ENCODE measurements around the gene FOXRED1.

DNA sequence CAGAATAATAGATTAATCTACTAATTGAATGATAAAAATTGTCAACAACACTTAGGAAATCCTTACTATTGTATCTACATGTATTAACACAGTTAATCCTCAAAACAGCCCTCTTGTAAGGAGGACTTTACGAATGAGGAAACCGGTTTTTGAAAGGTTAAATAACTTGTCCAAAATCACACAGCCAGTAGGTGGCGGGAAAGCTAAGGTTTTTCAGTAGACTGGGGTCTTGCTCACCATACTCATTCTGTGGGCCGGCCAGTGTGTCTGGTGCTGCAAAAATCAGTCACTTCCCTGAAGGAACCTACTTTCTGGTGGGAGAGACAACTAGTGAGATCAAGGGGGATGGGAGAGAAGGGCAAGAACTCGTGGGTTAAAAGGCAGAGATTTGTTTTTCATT, 38.8 kb downstream of the FOXRED1 start:
- no peak for TF ChIP-seq POLR2AphosphoS5 (IDR thresholded peaks at IDR 0.05; ENCODE audit: borderline replicate concordance, low read depth, low read length)
- TF ChIP-seq EZH2 (IDR thresholded peaks at IDR 0.05), result no peak
